Transverse colon (tissue), 4 donors: ENCODE results near the gene PRCD.

Source experiments
- CTCF ChIP-seq, 5 experiments: fragments of 200-600 bp in 3 of 5; fragments of 450-650 bp in 2 of 5; sonication (generic) in 3 of 5; IDR thresholded peaks; 1 replicate in 2 of 5; 2 replicates in 3 of 5; pipeline ENCODE4 v1.5.1; 2016 to 2017; ENCODE audit warnings: antibody characterized with exemption in 5 of 5, inconsistent platforms in 3 of 5, mild to moderate bottlenecking in 2 of 5, moderate library complexity in 1 of 5
- POLR2A ChIP-seq: fragments of 450-650 bp; IDR thresholded peaks from one replicate; pipeline ENCODE4 v1.6.1; 2016; ENCODE audit warnings: antibody characterized with exemption, mild to moderate bottlenecking, moderate library complexity
- POLR2AphosphoS5 ChIP-seq, 3 donors: sonication (generic); formaldehyde crosslinking; IDR thresholded peaks; one replicate each; pipeline ENCODE4 v1.6.1; 2016; ENCODE audit warnings: antibody characterized with exemption in 3 of 3

DNA sequence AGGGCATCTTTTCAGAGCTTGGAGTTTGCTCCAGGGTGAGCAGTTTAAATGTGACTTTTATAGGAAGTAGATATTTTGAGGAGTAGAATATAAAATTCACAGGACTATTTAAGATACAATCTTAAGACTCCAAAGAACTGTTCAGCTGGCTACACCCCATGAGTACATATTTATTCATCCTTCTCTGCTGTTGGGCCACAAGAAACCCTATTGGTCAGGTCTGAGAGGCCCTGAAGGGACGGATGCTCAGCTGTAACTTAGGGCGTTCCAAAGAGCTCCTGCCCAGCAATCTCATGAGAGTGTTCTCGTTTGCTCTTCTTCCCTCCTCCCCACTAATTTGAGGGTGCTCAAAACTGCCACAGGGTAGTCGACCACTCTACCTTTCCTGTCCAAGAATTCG is 38.5 kb downstream of the PRCD start:
- no peak for TF ChIP-seq POLR2A
- no peak for TF ChIP-seq CTCF (IDR thresholded peaks at IDR 0.05)
- no peak for TF ChIP-seq POLR2AphosphoS5 (IDR thresholded peaks at IDR 0.05)
